ENCODE data around the gene RLIM.
A peak's percentile ranks its signal among the peaks of the same experiment; 100 is the strongest.
"Not testable (repeated sequence)": the region's sequence is repeated elsewhere in the genome, so short reads cannot be mapped to it uniquely, and the experiment has no call there.

RLIM gene

GRCh38 chrX:74614093-74614909 lies at the start of gene RLIM:
Gene RLIM, minus strand, starts transcription at chrX:74614624. Its CDS starts 18,647 bp downstream, at chrX:74595977.
- peak; percentile 93 for DNase-seq

- no peak for DNase-seq
These were observed 41.8 kb upstream of the RLIM start for GRCh38 chrX:74656079-74656745.

GRCh38 chrX:74654953-74655352 lies 40.5 kb upstream of the RLIM start:
- not testable (repeated sequence) for DNase-seq

GRCh38 chrX:74636749-74637314 lies 22.4 kb upstream of the RLIM start:
- DNase-seq: no peak

- DNase-seq: no peak
These were observed 893 bp downstream of the RLIM start for GRCh38 chrX:74613370-74614092.

- DNase-seq: no peak
These were observed 7.6 kb downstream of the RLIM start for GRCh38 chrX:74606799-74607198.

- no peak for DNase-seq
These were observed 8.1 kb downstream of the RLIM start for GRCh38 chrX:74606342-74606741.

GRCh38 chrX:74603040-74603439 lies 11.4 kb downstream of the RLIM start:
- DNase-seq: no peak

GRCh38 chrX:74602142-74602541 lies 12.3 kb downstream of the RLIM start:
- no peak for DNase-seq

GRCh38 chrX:74593593-74593992 lies 20.8 kb downstream of the RLIM start:
- DNase-seq: no peak

- DNase-seq: no peak
These were observed 28.7 kb downstream of the RLIM start for GRCh38 chrX:74585766-74586165.

GRCh38 chrX:74579597-74580198 lies 34.7 kb downstream of the RLIM start:
- no peak for DNase-seq

- peak; percentile 23 for DNase-seq
These were observed 36.3 kb downstream of the RLIM start for GRCh38 chrX:74578137-74578536.

GRCh38 chrX:74557378-74557777 lies 57.0 kb downstream of the RLIM start:
- DNase-seq: no peak

- no peak for DNase-seq
These were observed 62.5 kb downstream of the RLIM start for GRCh38 chrX:74551934-74552333.

GRCh38 chrX:74550295-74550802 lies 64.1 kb downstream of the RLIM start:
- DNase-seq: peak; percentile 80

- no peak for DNase-seq
These were observed 67.4 kb downstream of the RLIM start for GRCh38 chrX:74546984-74547383.

- no peak for DNase-seq
These were observed 68.4 kb downstream of the RLIM start for GRCh38 chrX:74545880-74546523.

GRCh38 chrX:74540635-74541249 lies 73.7 kb downstream of the RLIM start:
- DNase-seq: peak; percentile 24

GRCh38 chrX:74536832-74537371 lies 77.5 kb downstream of the RLIM start:
- no peak for DNase-seq

- peak; percentile 25 for DNase-seq
These were observed 78.1 kb downstream of the RLIM start for GRCh38 chrX:74536152-74536831.

Data from stimulated activated CD4-positive, alpha-beta T cell treated with anti-CD3 and anti-CD28 coated beads, Interleukin-1b, Interleukin-23, amount 100 ng/mL, for 48 hours (primary cell).